SK-N-MC (cell line): ENCODE measurements around the gene FAM110D.

Experiments
- EZH2 ChIP-seq: fragments of 200-600 bp; sonication (generic); IDR thresholded peaks from one replicate; pipeline ENCODE4 v1.6.1; 2017; ENCODE audit warnings: antibody characterized with exemption
- FOXP2 ChIP-seq: optimal IDR thresholded peaks from 2 replicates; pipeline ENCODE3; 2011; ENCODE audit warnings: mild to moderate bottlenecking, moderate library complexity; ENCODE audit not compliant: insufficient read depth; ENCODE audit errors: extremely low read length, control extremely low read depth
- POLR2AphosphoS5 ChIP-seq: IDR thresholded peaks from 2 replicates; pipeline ENCODE4 v1.6.1; 2012; ENCODE audit warnings: mild to moderate bottlenecking, low read depth, low read length, borderline replicate concordance

GRCh38 chr1:26181586-26182382 is 22.9 kb downstream of the FAM110D start:
- TF ChIP-seq POLR2AphosphoS5: no peak
- TF ChIP-seq EZH2: no peak
- TF ChIP-seq FOXP2: no peak
